GM18861 (cell line): ENCODE measurements around the gene EPHA4.
"Not testable (repeated sequence)": the region's sequence is repeated elsewhere in the genome, so short reads cannot be mapped to it uniquely, and the experiment has no call there.

Experiments used
- ATAC-seq: cut with Tn5 transposase; IDR thresholded peaks from one replicate; pipeline ENCODE4 v1.9.1; 2021; ENCODE audit not compliant: unreplicated experiment

The EPHA4 gene

GRCh38 chr2:221513232-221513631, 58.9 kb downstream of the EPHA4 start:
- no peak for ATAC-seq

GRCh38 chr2:221511325-221511724, 60.8 kb downstream of the EPHA4 start:
- ATAC-seq, result not testable (repeated sequence)

- ATAC-seq, result no peak
These were observed 65.6 kb downstream of the EPHA4 start for GRCh38 chr2:221506469-221506868.

- no peak for ATAC-seq
These were observed 66.5 kb downstream of the EPHA4 start for GRCh38 chr2:221505605-221506004.

GRCh38 chr2:221504905-221505304, 67.2 kb downstream of the EPHA4 start:
- ATAC-seq, result no peak

- no peak for ATAC-seq
These were observed 68.1 kb downstream of the EPHA4 start for GRCh38 chr2:221503965-221504364.

- no peak for ATAC-seq
These were observed 69.7 kb downstream of the EPHA4 start for GRCh38 chr2:221502270-221503010.

- ATAC-seq, result no peak
These were observed 70.2 kb downstream of the EPHA4 start for GRCh38 chr2:221501883-221502269.

- ATAC-seq, result no peak
These were observed 70.8 kb downstream of the EPHA4 start for GRCh38 chr2:221501210-221501882.

- no peak for ATAC-seq
These were observed 71.4 kb downstream of the EPHA4 start for GRCh38 chr2:221500501-221501209.

- no peak for ATAC-seq
These were observed 76.4 kb downstream of the EPHA4 start for GRCh38 chr2:221495731-221496130.

GRCh38 chr2:221494556-221494955, 77.5 kb downstream of the EPHA4 start:
- no peak for ATAC-seq

GRCh38 chr2:221493391-221493790, 78.7 kb downstream of the EPHA4 start:
- ATAC-seq, result no peak

- no peak for ATAC-seq
These were observed 79.5 kb downstream of the EPHA4 start for GRCh38 chr2:221492636-221493035.

- ATAC-seq, result no peak
These were observed 81.5 kb downstream of the EPHA4 start for GRCh38 chr2:221490506-221491060.

GRCh38 chr2:221488136-221488807, 83.8 kb downstream of the EPHA4 start:
- no peak for ATAC-seq

GRCh38 chr2:221486106-221486505, 86.0 kb downstream of the EPHA4 start:
- no peak for ATAC-seq

- no peak for ATAC-seq
These were observed 86.6 kb downstream of the EPHA4 start for GRCh38 chr2:221485503-221485870.

GRCh38 chr2:221484761-221485502, 87.2 kb downstream of the EPHA4 start:
- ATAC-seq, result no peak

GRCh38 chr2:221482666-221483455, 89.2 kb downstream of the EPHA4 start:
- ATAC-seq, result no peak
